Right lobe of liver (tissue), 6 donors: ENCODE results near the gene FLVCR2. TPM values are rescaled to one million over a fixed set of nuclear protein-coding genes. Genes with fewer than 3 reads are reported as not detected.

ENCODE experiments used
- ATAC-seq, 4 donors: fragments of 200-7000 bp; cut with Tn5 transposase; one replicate each; pipeline ENCODE4 v1.9.1; 2020; ENCODE audit warnings: mild to moderate bottlenecking in 4 of 4, moderate library complexity in 4 of 4
- DNase-seq, 3 donors: peaks; one replicate each; pipeline ENCODE4 v3.0.0-alpha.2; 2020
- H3K27ac ChIP-seq, 3 donors: fragments of 200-600 bp; one replicate each; pipeline ENCODE4 v1.8.0; 2022
- H3K27me3 ChIP-seq, 2 donors: fragments of 200-600 bp; one replicate each; pipeline ENCODE4 v1.8.0; 2022
- H3K36me3 ChIP-seq, 4 donors: fragments of 200-600 bp; sonication (generic) in 1 of 4; one replicate each; pipeline versions ENCODE4 v1.5.1 to v1.8.0; 2017 to 2022; ENCODE audit warnings: control low read depth in 1 of 4
- H3K4me1 ChIP-seq, 4 donors: fragments of 200-600 bp; sonication (generic) in 1 of 4; one replicate each; pipeline versions ENCODE4 v1.5.1 to v1.8.0; 2017 to 2022; ENCODE audit warnings: control low read depth in 1 of 4
- H3K4me3 ChIP-seq, 3 donors: fragments of 200-600 bp; one replicate each; pipeline ENCODE4 v1.8.0; 2022
- H3K9me3 ChIP-seq, 4 donors: fragments of 200-600 bp; sonication (generic) in 1 of 4; one replicate each; pipeline versions ENCODE4 v1.5.1 to v1.8.0; 2017 to 2022; ENCODE audit warnings: control low read depth in 1 of 4
- POLR2A ChIP-seq: fragments of 450-650 bp; IDR thresholded peaks from one replicate; pipeline ENCODE4 v1.6.1; 2017; ENCODE audit warnings: antibody characterized with exemption, mild to moderate bottlenecking
- WGBS: methylation state at CpG from one replicate; pipeline ENCODE4 v1.1.6; 2018; ENCODE audit warnings: low coverage, low lambda C conversion rate; ENCODE audit not compliant: insufficient coverage; ENCODE audit errors: missing lambda C conversion rate; 5-methylcytosine and 5-hydroxymethylcytosine counted together
- intact Hi-C, 2 donors: fragments of 100-400 bp; cut with DNase I; formaldehyde crosslinking; loops; one replicate each; pipeline versions ENCODE4 v1.11.2 to v1.14.1; 2022
- total RNA-seq, 6 experiments: library from RNA; depleted of rRNA in 2 of 6; stranded (reverse); fragments of >200 nt in 2 of 6; fragmentation: NEBNext Ultra II Directional in 3 of 6; extraction: Animal tissue kit (Norgen Biotek cat#: 25700) in 3 of 6; gene quantifications; one replicate each; pipeline versions ENCODE4 v1.1.0 to v1.2.4, GENCODE V29; 2016 to 2023
- TF ChIP-seq, protein P1 (sequence below), 4 donors: fragments of 200-600 bp in 3 of 4; fragments of 450-650 bp in 1 of 4; IDR thresholded peaks; one replicate each; pipeline versions ENCODE4 v1.5.1 to v1.8.0; 2016 to 2022; ENCODE audit warnings: antibody characterized with exemption in 4 of 4, mild to moderate bottlenecking in 2 of 4
- donor health status: DM: no; HTN: yes; CAD: no.
- donor health status: DM: no; HTN: no; CAD: no.
- donor health status: DM: no; HTN: no; CAD: no.
- donor health status: DM: no; HTN: yes; CAD: no.
- donor health status: DM: no; HTN: yes; CAD: no.

FLVCR2 gene
- total RNA-seq, 6 experiments from 2014 or later: 17.0 to 42.8 (median 27.8) TPM

DNA sequence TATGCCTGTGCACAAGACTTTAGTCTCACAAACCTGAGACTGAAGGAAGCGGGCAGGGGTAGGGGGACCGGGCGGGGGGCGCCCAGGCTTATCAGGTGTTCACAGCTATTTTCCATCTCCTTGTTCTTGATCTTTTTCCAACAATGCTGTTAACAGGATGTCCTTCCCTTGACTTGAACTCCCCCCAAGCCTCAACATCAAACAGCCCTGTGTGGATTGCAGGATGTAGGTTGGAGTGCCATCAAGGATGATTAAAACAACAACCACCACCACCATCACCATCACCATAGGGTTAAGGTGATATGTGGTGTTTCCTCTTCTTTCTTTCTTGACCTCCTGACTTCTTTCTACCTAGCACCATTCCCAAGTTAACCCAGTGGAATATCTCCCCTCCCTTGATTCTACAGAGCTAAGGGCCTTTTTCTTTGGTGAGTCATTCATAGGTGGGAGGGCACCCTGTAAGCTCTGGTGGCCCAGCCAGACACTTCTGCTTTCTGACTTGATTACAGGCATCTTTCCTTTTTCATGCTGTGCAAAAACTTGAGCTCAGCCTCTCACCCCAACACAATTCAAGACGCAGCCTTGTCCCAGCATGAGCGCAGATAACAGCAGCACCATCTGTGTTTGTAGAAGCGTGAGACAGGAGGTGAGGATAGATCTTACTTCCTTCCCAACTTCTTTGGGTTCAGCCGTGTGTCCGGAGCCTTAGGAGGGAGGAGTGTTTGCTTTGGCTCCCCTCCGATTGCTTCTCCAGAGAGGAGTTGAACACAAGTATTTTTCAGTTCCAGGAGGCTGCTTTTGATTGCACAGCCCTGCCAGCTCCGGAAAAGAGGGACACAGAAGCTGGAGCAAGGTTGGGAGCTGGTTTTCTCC is 26.8 kb downstream of the FLVCR2 start:
- WGBS: 43% methylated on average over 7 of the region's 11 CpGs
- no peak for DNase-seq
- no peaks in the 10 kb centered on the region for H3K36me3 ChIP-seq
- no peaks in the 10 kb centered on the region for H3K9me3 ChIP-seq
- H3K4me1 ChIP-seq: peaks cover 0 to 19% (median 2%) of the 10 kb centered on the region in 4 donors
- no peak overlapping the region for H3K4me3 ChIP-seq
- peak; percentile 22 to 49 (median 42) for ATAC-seq
- intact Hi-C loops: no loop called here
- TF ChIP-seq POLR2A: no peak
- TF ChIP-seq, protein P1, sequence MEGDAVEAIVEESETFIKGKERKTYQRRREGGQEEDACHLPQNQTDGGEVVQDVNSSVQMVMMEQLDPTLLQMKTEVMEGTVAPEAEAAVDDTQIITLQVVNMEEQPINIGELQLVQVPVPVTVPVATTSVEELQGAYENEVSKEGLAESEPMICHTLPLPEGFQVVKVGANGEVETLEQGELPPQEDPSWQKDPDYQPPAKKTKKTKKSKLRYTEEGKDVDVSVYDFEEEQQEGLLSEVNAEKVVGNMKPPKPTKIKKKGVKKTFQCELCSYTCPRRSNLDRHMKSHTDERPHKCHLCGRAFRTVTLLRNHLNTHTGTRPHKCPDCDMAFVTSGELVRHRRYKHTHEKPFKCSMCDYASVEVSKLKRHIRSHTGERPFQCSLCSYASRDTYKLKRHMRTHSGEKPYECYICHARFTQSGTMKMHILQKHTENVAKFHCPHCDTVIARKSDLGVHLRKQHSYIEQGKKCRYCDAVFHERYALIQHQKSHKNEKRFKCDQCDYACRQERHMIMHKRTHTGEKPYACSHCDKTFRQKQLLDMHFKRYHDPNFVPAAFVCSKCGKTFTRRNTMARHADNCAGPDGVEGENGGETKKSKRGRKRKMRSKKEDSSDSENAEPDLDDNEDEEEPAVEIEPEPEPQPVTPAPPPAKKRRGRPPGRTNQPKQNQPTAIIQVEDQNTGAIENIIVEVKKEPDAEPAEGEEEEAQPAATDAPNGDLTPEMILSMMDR (IDR thresholded peaks at IDR 0.05): no peak
- no peaks in the 10 kb centered on the region for H3K27me3 ChIP-seq
- H3K27ac ChIP-seq: no peak overlapping the region

DNA sequence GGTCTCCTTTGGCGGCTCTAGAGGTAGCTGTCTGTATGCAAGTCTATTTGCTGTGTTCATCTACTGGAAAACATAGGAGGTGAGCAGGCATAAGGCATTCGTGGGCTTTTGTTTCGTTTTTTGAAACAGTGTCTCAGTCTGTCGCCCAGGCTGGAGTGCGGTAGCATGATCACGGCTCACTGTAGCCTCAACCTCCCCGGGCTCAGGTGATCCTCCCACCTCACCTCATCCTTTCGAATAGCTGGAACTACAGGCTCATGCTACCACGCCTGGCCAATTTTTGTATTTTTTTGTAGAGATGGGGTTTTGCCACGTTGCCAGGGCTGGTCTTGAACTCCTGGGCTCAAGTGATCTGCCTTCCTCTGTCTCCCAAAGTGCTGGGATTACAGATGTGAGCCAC is 27.5 kb downstream of the FLVCR2 start:
- Histone ChIP-seq H3K9me3 (no peaks in the 10 kb centered on the region), H3K27ac (no peak overlapping the region), H3K27me3 (no peaks in the 10 kb centered on the region), H3K4me3 (no peak overlapping the region), H3K36me3 (no peaks in the 10 kb centered on the region), H3K4me1 (peaks cover 0 to 19% (median 2%) of the 10 kb centered on the region in 4 donors)
- ATAC-seq (no peak), DNase-seq (no peak)
- intact Hi-C loops: no loop called here
- TF ChIP-seq, protein P1 (IDR thresholded peaks at IDR 0.05): no peak
- no peak for TF ChIP-seq POLR2A
- 72% methylated on average over 6 of the region's 10 CpGs for WGBS

DNA sequence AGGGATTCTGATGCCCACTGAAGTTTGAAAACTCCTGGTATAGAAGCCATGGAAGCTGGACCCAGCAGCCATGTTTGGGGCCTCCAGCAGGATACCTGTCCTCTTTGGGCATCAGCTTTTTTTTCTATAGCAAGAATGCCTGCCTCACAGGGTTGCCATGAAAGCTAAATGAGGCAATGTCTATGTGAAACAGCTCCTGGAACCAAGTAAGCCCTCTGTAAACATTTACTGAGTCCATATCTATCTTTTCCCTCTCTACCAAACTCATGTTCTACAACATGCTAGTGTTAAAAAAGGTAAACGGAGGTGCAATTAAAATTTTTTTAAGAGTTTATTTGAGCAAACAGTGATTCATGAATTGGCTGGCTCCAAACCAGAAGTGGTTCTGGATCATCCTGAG is 28.6 kb downstream of the FLVCR2 start:
- intact Hi-C loops: no loop called here
- Histone ChIP-seq H3K4me3 (no peak overlapping the region), H3K36me3 (no peaks in the 10 kb centered on the region), H3K9me3 (no peaks in the 10 kb centered on the region), H3K27me3 (no peaks in the 10 kb centered on the region), H3K27ac (no peak overlapping the region), H3K4me1 (peaks cover 0 to 14% (median 2%) of the 10 kb centered on the region in 4 donors)
- no peak for ATAC-seq
- DNase-seq: no peak
- no peak for TF ChIP-seq POLR2A
- TF ChIP-seq, protein P1 (IDR thresholded peaks at IDR 0.05): no peak
- WGBS: 100% methylated on average over 1 of the region's 1 CpG

DNA sequence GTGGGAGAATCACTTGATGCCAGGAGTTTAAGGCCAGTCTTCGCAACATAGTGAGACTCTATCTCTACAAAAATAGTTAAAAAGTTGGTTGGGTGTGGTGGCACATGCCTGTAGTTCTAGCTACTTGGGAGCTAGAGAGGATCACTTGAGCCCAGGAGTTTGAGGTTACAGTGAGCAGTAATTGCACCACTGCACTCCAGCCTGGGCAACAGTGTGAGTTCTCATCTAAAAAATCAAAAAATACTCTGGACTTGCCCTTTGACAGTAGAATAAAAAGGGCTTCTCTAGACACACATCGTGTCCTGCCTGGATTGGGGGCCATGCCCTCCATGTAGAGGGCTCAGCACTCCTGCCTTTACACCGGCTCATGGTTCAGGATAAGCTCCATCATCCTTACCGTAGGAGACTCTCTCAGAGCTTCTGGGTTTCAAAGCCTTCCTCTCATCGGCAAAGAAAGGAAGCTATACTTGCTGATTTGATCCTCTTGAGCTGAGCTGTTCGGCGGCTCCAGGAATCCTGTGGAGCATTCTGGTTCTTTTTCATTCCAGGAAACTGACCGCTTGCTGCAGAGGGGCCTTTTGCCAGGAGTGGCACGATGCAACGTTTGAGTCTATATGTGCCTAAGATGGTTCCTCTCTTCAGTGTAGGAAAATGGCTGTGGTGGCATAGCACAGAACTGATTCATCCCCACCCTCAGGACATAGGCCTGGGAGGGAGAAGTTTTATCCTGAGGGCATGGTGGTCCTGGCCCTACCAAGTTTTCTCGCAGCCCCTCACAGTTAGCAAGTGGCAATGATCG is 29.6 kb downstream of the FLVCR2 start:
- intact Hi-C loops: no loop called here
- TF ChIP-seq POLR2A: no peak
- TF ChIP-seq, protein P1 (IDR thresholded peaks at IDR 0.05): no peak
- Histone ChIP-seq H3K27me3 (no peaks in the 10 kb centered on the region), H3K27ac (no peak overlapping the region), H3K4me3 (no peak overlapping the region), H3K9me3 (no peaks in the 10 kb centered on the region), H3K4me1 (peaks cover 0 to 4% (median 0%) of the 10 kb centered on the region in 4 donors), H3K36me3 (no peaks in the 10 kb centered on the region)
- ATAC-seq: no peak
- DNase-seq: no peak
- WGBS: 68% methylated on average over 4 of the region's 12 CpGs
